Fibroblast of villous mesenchyme (primary cell): Measurements from ENCODE around the gene TOP3B. TPM values are rescaled to one million over a fixed set of nuclear protein-coding genes. Genes with fewer than 3 reads are reported as not detected.

Source experiments
- DNase-seq: peaks from one replicate; pipeline ENCODE4 v3.0.0-alpha.2; 2010; ENCODE audit warnings: low read depth
- H3K4me3 ChIP-seq: 2 replicates; pipeline ENCODE4 v1.5.1; 2011; ENCODE audit warnings: low read depth, mild to moderate bottlenecking, low read length
- CTCF ChIP-seq: IDR thresholded peaks from 2 replicates; pipeline ENCODE4 v1.5.1; 2012; ENCODE audit warnings: low read depth, mild to moderate bottlenecking, low read length; ENCODE audit not compliant: insufficient read depth
- total RNA-seq: library from RNA; depleted of rRNA; stranded (reverse); fragments of >200 nt; gene quantifications from 2 replicates; pipeline ENCODE4 v1.2.3, GENCODE V29; 2012

TOP3B gene
- total RNA-seq: 31.6 and 33.2 TPM in 2 replicates

- H3K4me3 ChIP-seq: peak within 1 kb of the TSS; percentile 96
- TF ChIP-seq CTCF: no peak
- peak; percentile 76 for DNase-seq
Measured at GRCh38 chr22:21982338-21982965, at the start of gene TOP3B. Gene TOP3B (minus strand): TSS chr22:21982787. CDS start chr22:21975709, 7,078 bp downstream.

- no peak for DNase-seq
- no peak overlapping the region for H3K4me3 ChIP-seq
- TF ChIP-seq CTCF: no peak
Measured at GRCh38 chr22:22031183-22031945, 48.8 kb upstream of the TOP3B start.

- H3K4me3 ChIP-seq: no peak overlapping the region
- no peak for DNase-seq
- peak; percentile 35 for TF ChIP-seq CTCF
Measured at GRCh38 chr22:22030493-22031182, 48.1 kb upstream of the TOP3B start.

DNA sequence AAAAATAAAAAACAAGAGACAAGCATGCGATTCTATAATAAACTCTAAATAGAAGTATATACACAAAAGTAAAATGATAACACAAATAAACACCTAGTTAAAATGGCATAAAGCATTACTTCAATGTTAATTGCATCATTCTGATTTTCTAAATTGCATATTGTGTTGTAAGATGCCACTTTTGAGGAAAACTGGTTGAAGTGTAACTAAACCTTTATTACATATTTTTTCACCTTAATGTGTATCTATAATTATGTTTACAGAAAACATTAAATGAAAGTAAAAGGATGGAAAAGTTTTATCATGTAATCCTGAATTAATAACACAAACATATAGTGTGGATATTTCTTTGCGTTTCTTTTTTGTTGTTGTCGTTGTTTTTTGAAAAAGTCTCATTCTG lies 45.4 kb upstream of the TOP3B start:
- H3K4me3 ChIP-seq: no peak overlapping the region
- no peak for TF ChIP-seq CTCF
- no peak for DNase-seq

GRCh38 chr22:22026157-22026831 lies 43.7 kb upstream of the TOP3B start:
- DNase-seq: no peak
- H3K4me3 ChIP-seq: no peak overlapping the region
- TF ChIP-seq CTCF: no peak

- no peak overlapping the region for H3K4me3 ChIP-seq
- DNase-seq: no peak
- no peak for TF ChIP-seq CTCF
Measured at GRCh38 chr22:22025320-22026156, 43.0 kb upstream of the TOP3B start.
